Right lobe of liver (tissue), 4 donors: ENCODE measurements around the gene DEDD.

Source experiments
- POLR2A ChIP-seq: fragments of 450-650 bp; IDR thresholded peaks from one replicate; pipeline ENCODE4 v1.6.1; 2017; ENCODE audit warnings: antibody characterized with exemption, mild to moderate bottlenecking
- TF ChIP-seq, protein P1 (sequence below), 4 donors: fragments of 200-600 bp in 3 of 4; fragments of 450-650 bp in 1 of 4; IDR thresholded peaks; one replicate each; pipeline versions ENCODE4 v1.5.1 to v1.8.0; 2016 to 2022; ENCODE audit warnings: antibody characterized with exemption in 4 of 4, mild to moderate bottlenecking in 2 of 4
- donor health status: DM: no; HTN: no; CAD: no.
- donor health status: DM: no; HTN: no; CAD: no.
- donor health status: DM: no; HTN: yes; CAD: no.

GRCh38 chr1:161117759-161118581, 14.5 kb downstream of the DEDD start, which contains the start of the genes NIT1 and PFDN2:
- peak; percentile 96 for TF ChIP-seq POLR2A
- TF ChIP-seq, protein P1, sequence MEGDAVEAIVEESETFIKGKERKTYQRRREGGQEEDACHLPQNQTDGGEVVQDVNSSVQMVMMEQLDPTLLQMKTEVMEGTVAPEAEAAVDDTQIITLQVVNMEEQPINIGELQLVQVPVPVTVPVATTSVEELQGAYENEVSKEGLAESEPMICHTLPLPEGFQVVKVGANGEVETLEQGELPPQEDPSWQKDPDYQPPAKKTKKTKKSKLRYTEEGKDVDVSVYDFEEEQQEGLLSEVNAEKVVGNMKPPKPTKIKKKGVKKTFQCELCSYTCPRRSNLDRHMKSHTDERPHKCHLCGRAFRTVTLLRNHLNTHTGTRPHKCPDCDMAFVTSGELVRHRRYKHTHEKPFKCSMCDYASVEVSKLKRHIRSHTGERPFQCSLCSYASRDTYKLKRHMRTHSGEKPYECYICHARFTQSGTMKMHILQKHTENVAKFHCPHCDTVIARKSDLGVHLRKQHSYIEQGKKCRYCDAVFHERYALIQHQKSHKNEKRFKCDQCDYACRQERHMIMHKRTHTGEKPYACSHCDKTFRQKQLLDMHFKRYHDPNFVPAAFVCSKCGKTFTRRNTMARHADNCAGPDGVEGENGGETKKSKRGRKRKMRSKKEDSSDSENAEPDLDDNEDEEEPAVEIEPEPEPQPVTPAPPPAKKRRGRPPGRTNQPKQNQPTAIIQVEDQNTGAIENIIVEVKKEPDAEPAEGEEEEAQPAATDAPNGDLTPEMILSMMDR (IDR thresholded peaks at IDR 0.05), result no peak
